ENCODE data around the gene CERCAM.

Gene CERCAM

DNA sequence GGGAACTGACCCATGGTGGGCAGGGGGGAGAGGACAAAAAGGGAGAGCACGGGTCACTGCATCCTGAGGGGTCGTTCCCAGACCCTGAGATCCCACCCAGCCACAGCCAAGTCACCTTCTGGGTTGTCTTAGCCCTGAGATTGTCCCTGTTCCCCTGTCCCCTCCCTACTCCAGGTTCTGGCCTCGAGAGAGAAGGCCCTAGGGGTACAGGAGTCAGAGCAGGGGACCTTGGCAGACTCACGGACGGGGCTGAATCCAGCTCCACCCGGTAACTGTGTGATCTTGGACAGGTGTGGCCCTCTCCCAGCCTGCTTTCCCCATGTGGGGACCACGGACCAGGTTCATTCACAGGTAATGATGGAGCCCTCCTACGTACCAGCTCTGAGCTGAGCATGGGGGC, 11.2 kb upstream of the CERCAM start:
- H3K36me3 ChIP-seq (ENCODE audit: control insufficient read depth in 1 of 2, insufficient read depth in 2 of 2, low read depth in 1 of 2, low read length in 2 of 2) = no peaks in the 10 kb centered on the region
- H3K27me3 ChIP-seq (ENCODE audit: control insufficient read depth in 1 of 2, insufficient read depth in 1 of 2, low read length in 2 of 2) = peaks cover 30% of the 10 kb centered on the region in 2 experiments
- 44% methylated on average over 8 of the region's 8 CpGs for WGBS
- H2BK120ac ChIP-seq (ENCODE audit: low read depth, low read length) = no peak overlapping the region
- no peak overlapping the region for H2BK15ac ChIP-seq (ENCODE audit: low read depth, poor library complexity, severe bottlenecking)
- no peak overlapping the region for H3K14ac ChIP-seq (ENCODE audit: low read length in 2 of 2)
- H2AFZ ChIP-seq (ENCODE audit: low read depth, low read length) = no peak overlapping the region
- no peaks in the 10 kb centered on the region for H3K9me3 ChIP-seq (ENCODE audit: control insufficient read depth, low read length)
- H3K4me2 ChIP-seq (ENCODE audit: low read length, poor library complexity, severe bottlenecking) = no peak overlapping the region
- no peak for DNase-seq
- no peak overlapping the region for H4K91ac ChIP-seq (ENCODE audit: low read length)
- H3K23ac ChIP-seq (ENCODE audit: low read length in 2 of 2) = no peak overlapping the region
- no peaks in the 10 kb centered on the region for H3K79me1 ChIP-seq (replicated peaks; ENCODE audit: low read length, poor library complexity, severe bottlenecking)
- H2AK5ac ChIP-seq (ENCODE audit: low read length, severe bottlenecking) = no peak overlapping the region
- no peak overlapping the region for H3K4ac ChIP-seq (ENCODE audit: low read depth in 1 of 2, low read length in 2 of 2)
- no peak overlapping the region for H2BK12ac ChIP-seq (ENCODE audit: low read length in 2 of 2)
- no peak overlapping the region for H2BK5ac ChIP-seq (ENCODE audit: low read depth, low read length, poor library complexity, severe bottlenecking)
- H3K27ac ChIP-seq (ENCODE audit: low read length, poor library complexity, severe bottlenecking) = no peak overlapping the region
- peaks cover 22% of the 10 kb centered on the region for H3K4me1 ChIP-seq (ENCODE audit: control insufficient read depth, insufficient read depth, low read depth, low read length)
- no peak overlapping the region for H3K9ac ChIP-seq (ENCODE audit: low read length)
- H3K18ac ChIP-seq (ENCODE audit: low read depth in 1 of 2, low read length in 2 of 2) = no peak overlapping the region
- H3K4me3 ChIP-seq (ENCODE audit: insufficient read depth in 1 of 2, low read depth in 1 of 2, low read length in 2 of 2) = no peak overlapping the region
- H4K8ac ChIP-seq (ENCODE audit: low read length) = no peak overlapping the region

DNA sequence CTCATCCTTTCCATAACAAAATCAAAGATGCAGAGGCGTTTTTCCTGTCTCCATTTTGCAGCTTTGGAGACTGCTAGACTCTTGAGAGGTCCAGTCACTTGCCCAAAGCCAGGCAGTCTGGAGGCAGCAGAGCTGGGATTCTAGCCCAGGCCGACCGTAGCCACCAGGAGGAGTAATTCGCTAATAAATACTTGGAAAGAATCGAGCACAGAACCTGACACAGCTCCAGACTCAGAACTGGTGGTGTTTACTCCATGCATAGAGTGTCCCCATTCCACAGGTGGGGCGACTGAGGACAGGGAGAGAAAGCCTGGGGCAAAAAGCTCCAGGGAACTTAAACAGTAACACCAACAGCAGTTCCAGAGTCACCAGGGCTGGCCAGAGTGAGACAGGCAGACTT, 10.7 kb upstream of the CERCAM start:
- peaks cover 36% of the 10 kb centered on the region in 2 experiments for H3K27me3 ChIP-seq (ENCODE audit: control insufficient read depth in 1 of 2, insufficient read depth in 1 of 2, low read length in 2 of 2)
- WGBS = 39% methylated on average over 6 of the region's 6 CpGs
- H3K9ac ChIP-seq (ENCODE audit: low read length) = no peak overlapping the region
- no peak overlapping the region for H3K27ac ChIP-seq (ENCODE audit: low read length, poor library complexity, severe bottlenecking)
- peak; percentile 49 for DNase-seq
- H3K14ac ChIP-seq (ENCODE audit: low read length in 2 of 2) = no peak overlapping the region
- H3K79me1 ChIP-seq (replicated peaks; ENCODE audit: low read length, poor library complexity, severe bottlenecking) = no peaks in the 10 kb centered on the region
- no peak overlapping the region for H3K23ac ChIP-seq (ENCODE audit: low read length in 2 of 2)
- H2BK120ac ChIP-seq (ENCODE audit: low read depth, low read length) = no peak overlapping the region
- H3K4me1 ChIP-seq (ENCODE audit: control insufficient read depth, insufficient read depth, low read depth, low read length) = peaks cover 22% of the 10 kb centered on the region
- H2AK5ac ChIP-seq (ENCODE audit: low read length, severe bottlenecking) = no peak overlapping the region
- no peak overlapping the region for H3K18ac ChIP-seq (ENCODE audit: low read depth in 1 of 2, low read length in 2 of 2)
- no peak overlapping the region for H4K91ac ChIP-seq (ENCODE audit: low read length)
- H4K8ac ChIP-seq (ENCODE audit: low read length) = no peak overlapping the region
- H2BK5ac ChIP-seq (ENCODE audit: low read depth, low read length, poor library complexity, severe bottlenecking) = no peak overlapping the region
- H3K4ac ChIP-seq (ENCODE audit: low read depth in 1 of 2, low read length in 2 of 2) = no peak overlapping the region
- H3K4me2 ChIP-seq (ENCODE audit: low read length, poor library complexity, severe bottlenecking) = no peak overlapping the region
- H2BK12ac ChIP-seq (ENCODE audit: low read length in 2 of 2) = no peak overlapping the region
- H3K4me3 ChIP-seq (ENCODE audit: insufficient read depth in 1 of 2, low read depth in 1 of 2, low read length in 2 of 2) = no peak overlapping the region
- no peak overlapping the region for H2AFZ ChIP-seq (ENCODE audit: low read depth, low read length)
- no peaks in the 10 kb centered on the region for H3K9me3 ChIP-seq (ENCODE audit: control insufficient read depth, low read length)
- H3K36me3 ChIP-seq (ENCODE audit: control insufficient read depth in 1 of 2, insufficient read depth in 2 of 2, low read depth in 1 of 2, low read length in 2 of 2) = no peaks in the 10 kb centered on the region
- H2BK15ac ChIP-seq (ENCODE audit: low read depth, poor library complexity, severe bottlenecking) = no peak overlapping the region

DNA sequence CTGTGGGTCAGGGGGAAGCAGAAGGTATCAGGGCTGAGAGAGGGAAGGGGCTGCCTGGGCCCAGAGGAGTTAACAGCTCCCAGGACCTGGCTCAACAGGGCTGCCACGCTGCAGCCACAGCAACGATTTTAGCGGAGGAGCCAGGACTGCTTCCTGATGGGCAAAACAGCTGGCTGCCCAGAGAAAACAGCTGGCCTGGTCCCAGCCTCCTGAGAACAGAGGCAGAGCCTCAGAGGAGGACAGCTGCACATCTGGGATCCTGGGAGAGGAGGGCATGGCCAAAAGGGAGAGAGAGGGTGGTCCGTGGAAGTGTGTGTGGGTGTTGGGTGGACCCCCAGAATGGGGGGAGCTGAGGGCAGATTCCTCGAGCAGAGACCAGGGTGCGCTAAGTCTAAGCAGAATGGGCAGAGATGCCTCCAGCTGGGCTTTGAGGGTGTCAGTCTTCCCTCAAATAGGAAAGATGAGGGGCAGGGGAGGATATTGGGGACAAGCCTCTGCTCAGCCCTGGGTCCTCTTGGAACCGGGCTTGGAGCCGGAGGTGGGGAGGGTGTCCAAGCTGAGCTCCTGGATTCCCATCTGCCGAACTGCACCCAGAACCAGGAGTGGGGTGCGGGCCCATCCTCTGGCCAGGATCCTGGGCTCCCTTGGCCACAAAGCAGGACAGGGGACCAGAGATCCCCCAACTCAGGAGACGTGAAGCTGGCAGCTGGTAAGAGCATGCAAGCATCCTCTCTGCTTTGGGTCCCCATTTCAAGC, 9.1 kb upstream of the CERCAM start:
- Histone ChIP-seq H3K27ac (ENCODE audit: low read length, poor library complexity, severe bottlenecking) (no peak overlapping the region), H2BK12ac (ENCODE audit: low read length in 2 of 2) (no peak overlapping the region), H3K14ac (ENCODE audit: low read length in 2 of 2) (no peak overlapping the region), H2BK120ac (ENCODE audit: low read depth, low read length) (no peak overlapping the region), H3K4ac (ENCODE audit: low read depth in 1 of 2, low read length in 2 of 2) (no peak overlapping the region), H3K18ac (ENCODE audit: low read depth in 1 of 2, low read length in 2 of 2) (no peak overlapping the region), H2BK5ac (ENCODE audit: low read depth, low read length, poor library complexity, severe bottlenecking) (no peak overlapping the region), H4K91ac (ENCODE audit: low read length) (no peak overlapping the region), H2AK5ac (ENCODE audit: low read length, severe bottlenecking) (no peak overlapping the region), H4K8ac (ENCODE audit: low read length) (no peak overlapping the region), H3K9ac (ENCODE audit: low read length) (no peak overlapping the region), H2BK15ac (ENCODE audit: low read depth, poor library complexity, severe bottlenecking) (no peak overlapping the region), H3K4me3 (ENCODE audit: insufficient read depth in 1 of 2, low read depth in 1 of 2, low read length in 2 of 2) (no peak overlapping the region), H3K4me1 (ENCODE audit: control insufficient read depth, insufficient read depth, low read depth, low read length) (peaks cover 12% of the 10 kb centered on the region), H3K79me1 (replicated peaks; ENCODE audit: low read length, poor library complexity, severe bottlenecking) (no peaks in the 10 kb centered on the region), H3K9me3 (ENCODE audit: control insufficient read depth, low read length) (no peaks in the 10 kb centered on the region), H2AFZ (ENCODE audit: low read depth, low read length) (no peak overlapping the region), H3K27me3 (ENCODE audit: control insufficient read depth in 1 of 2, insufficient read depth in 1 of 2, low read length in 2 of 2) (peaks cover 47 to 49% of the 10 kb centered on the region in 2 experiments), H3K36me3 (ENCODE audit: control insufficient read depth in 1 of 2, insufficient read depth in 2 of 2, low read depth in 1 of 2, low read length in 2 of 2) (no peaks in the 10 kb centered on the region), H3K23ac (ENCODE audit: low read length in 2 of 2) (no peak overlapping the region), H3K4me2 (ENCODE audit: low read length, poor library complexity, severe bottlenecking) (no peak overlapping the region)
- WGBS = 61% methylated on average over 11 of the region's 11 CpGs
- DNase-seq = no peak

DNA sequence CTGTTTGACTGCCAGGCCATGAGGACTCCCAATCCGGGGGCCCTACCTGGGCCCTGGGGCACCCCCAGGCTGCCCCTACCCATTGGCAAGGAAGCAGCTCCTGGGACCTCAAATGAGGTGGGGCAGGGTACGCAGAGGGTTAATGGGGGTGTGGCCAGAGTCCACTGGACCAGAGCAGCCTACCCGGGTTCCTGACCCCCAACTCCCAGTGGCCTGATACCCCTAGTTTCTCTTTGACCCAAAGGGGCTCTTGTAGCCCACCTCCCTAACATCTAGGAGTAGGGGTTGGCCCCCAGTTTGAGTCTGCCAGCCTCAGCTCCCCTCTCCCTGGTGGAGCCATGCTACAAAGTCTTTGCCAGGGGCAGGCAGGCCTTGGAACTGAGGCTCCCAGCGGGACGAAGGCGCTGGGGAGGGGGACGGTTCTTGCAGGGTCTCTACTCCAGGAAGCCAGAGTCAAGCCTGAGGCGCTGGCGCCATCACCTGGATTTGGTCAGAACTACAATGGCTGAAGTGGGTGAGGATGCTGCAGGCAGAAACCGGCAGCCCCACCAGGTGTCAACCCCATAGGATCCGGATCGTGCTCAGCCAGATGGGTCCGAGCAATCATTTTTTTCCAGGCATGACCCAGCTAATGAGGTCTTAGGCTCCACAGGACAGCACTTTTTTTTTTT, 8.4 kb upstream of the CERCAM start:
- H3K36me3 ChIP-seq (ENCODE audit: control insufficient read depth in 1 of 2, insufficient read depth in 2 of 2, low read depth in 1 of 2, low read length in 2 of 2) = no peaks in the 10 kb centered on the region
- no peak overlapping the region for H2BK120ac ChIP-seq (ENCODE audit: low read depth, low read length)
- peak; percentile 35 for DNase-seq

More for the DNA sequence above, 8.4 kb upstream of the CERCAM start:
- Histone ChIP-seq H3K27me3 (ENCODE audit: control insufficient read depth in 1 of 2, insufficient read depth in 1 of 2, low read length in 2 of 2) (peaks cover 49 to 56% of the 10 kb centered on the region in 2 experiments), H2BK5ac (ENCODE audit: low read depth, low read length, poor library complexity, severe bottlenecking) (no peak overlapping the region), H3K4ac (ENCODE audit: low read depth in 1 of 2, low read length in 2 of 2) (no peak overlapping the region), H3K4me3 (ENCODE audit: insufficient read depth in 1 of 2, low read depth in 1 of 2, low read length in 2 of 2) (no peak overlapping the region), H3K27ac (ENCODE audit: low read length, poor library complexity, severe bottlenecking) (no peak overlapping the region), H3K9me3 (ENCODE audit: control insufficient read depth, low read length) (no peaks in the 10 kb centered on the region), H3K9ac (ENCODE audit: low read length) (no peak overlapping the region), H3K23ac (ENCODE audit: low read length in 2 of 2) (no peak overlapping the region), H2BK12ac (ENCODE audit: low read length in 2 of 2) (no peak overlapping the region), H3K4me1 (ENCODE audit: control insufficient read depth, insufficient read depth, low read depth, low read length) (peaks cover 5% of the 10 kb centered on the region), H2BK15ac (ENCODE audit: low read depth, poor library complexity, severe bottlenecking) (no peak overlapping the region), H2AFZ (ENCODE audit: low read depth, low read length) (no peak overlapping the region), H3K18ac (ENCODE audit: low read depth in 1 of 2, low read length in 2 of 2) (no peak overlapping the region), H3K4me2 (ENCODE audit: low read length, poor library complexity, severe bottlenecking) (no peak overlapping the region), H3K79me1 (replicated peaks; ENCODE audit: low read length, poor library complexity, severe bottlenecking) (no peaks in the 10 kb centered on the region), H3K14ac (ENCODE audit: low read length in 2 of 2) (no peak overlapping the region), H4K91ac (ENCODE audit: low read length) (no peak overlapping the region), H4K8ac (ENCODE audit: low read length) (no peak overlapping the region), H2AK5ac (ENCODE audit: low read length, severe bottlenecking) (no peak overlapping the region)
- 24% methylated on average over 13 of the region's 13 CpGs for WGBS
